ENCODE data around the gene KY.
A peak's percentile ranks its signal among the peaks of the same experiment; 100 is the strongest.

Gene KY

GRCh38 chr3:134608771-134609435 is 41.9 kb downstream of the KY start:
- H3K27ac Mint-ChIP-seq, result no peak overlapping the region
- H3K4me3 Mint-ChIP-seq, result no peak overlapping the region
- no peaks in the 10 kb centered on the region for H3K36me3 Mint-ChIP-seq (ENCODE audit: low read depth)
- no peaks in the 10 kb centered on the region for H3K4me1 Mint-ChIP-seq (ENCODE audit: low read depth)
- peaks cover 4% of the 10 kb centered on the region for H3K27me3 Mint-ChIP-seq
- no peaks in the 10 kb centered on the region for H3K9me3 Mint-ChIP-seq

DNA sequence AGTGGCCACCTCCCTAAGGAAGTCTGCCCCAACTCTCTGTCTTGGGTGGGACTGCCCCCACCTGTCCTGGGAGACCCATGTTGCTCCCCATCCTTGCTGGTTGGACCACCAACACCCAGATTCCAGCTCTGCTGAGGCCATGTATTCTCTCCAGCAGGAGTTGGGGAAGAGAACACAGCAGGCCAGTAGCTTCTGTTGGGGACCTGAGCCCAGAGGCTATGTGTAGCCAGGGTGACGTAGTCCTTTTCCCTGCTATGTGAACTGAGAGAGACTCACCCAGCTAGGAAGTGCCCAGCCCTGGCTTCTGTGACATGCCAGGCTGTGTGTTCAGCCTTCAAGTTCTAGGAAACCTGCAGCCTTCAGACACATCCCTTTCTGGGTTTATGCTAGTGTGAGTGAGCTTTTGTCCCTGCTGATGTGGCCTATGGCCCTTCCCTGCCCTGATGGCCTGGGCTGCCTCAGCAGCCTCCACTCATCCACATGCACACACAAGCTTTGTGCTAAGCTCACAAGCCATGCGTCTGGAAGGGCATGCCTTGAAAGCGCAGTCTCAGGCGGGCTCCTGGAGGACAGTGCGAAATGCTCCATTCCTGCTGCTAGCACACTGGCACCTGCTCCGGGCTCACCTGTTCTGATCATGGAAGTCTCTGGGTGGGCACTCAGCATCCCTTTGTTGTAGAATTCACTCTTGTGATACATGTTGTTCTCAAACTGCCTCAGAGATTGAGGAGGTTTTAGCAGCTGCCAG is 42.6 kb downstream of the KY start:
- Mint-ChIP-seq H3K27me3 (peaks cover 4% of the 10 kb centered on the region), H3K4me1 (ENCODE audit: low read depth) (no peaks in the 10 kb centered on the region), H3K36me3 (ENCODE audit: low read depth) (no peaks in the 10 kb centered on the region), H3K27ac (no peak overlapping the region), H3K9me3 (no peaks in the 10 kb centered on the region), H3K4me3 (no peak overlapping the region)

DNA sequence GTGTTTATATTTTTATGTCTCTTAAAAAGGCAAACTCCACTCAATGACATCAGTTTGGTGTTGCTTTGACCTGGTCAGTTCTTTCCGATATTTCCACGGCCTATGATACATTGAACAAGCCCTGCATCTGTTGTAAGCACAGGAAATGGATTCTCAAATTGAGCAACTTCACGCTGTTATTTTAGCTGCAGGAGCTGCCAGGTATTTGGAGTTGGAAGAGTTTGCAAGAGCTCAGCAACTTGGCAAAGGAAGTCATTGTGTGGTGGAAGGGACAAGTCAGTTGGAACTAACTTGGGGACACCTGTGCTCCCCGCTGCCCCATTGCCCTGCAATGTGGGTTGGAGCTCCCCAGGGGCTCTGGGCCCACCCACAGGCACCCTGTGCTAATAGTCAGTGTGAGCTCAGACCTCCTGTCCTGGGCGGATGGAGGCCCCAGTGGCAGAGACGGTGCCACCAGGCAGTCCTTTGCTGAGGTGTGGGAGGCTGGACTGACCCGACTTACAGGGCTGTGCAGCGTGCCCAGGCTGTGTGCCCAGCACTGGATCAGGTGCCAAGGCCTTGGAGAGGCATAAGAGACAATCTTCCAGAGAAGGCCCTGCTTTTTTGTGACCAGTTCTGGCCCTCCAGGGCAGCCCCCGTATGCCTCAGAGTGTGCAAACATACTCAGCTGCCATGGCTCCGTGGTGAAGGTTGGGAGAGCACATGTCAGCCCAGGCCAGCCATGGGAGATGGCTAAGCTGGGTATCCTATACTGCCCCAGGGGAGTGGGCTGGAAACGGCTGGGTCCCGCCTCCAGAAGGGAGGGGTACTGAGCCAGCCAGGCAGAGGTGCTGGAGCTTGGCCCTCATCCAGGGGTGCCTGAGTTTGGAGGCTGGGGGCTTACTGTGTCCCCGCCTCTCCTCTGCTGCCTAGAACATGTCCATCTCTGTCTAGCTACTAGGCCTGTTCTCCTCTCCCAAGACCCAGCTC is 43.5 kb downstream of the KY start:
- Mint-ChIP-seq H3K4me1 (ENCODE audit: low read depth) (no peaks in the 10 kb centered on the region), H3K27ac (no peak overlapping the region), H3K27me3 (peaks cover 4% of the 10 kb centered on the region), H3K9me3 (no peaks in the 10 kb centered on the region), H3K36me3 (ENCODE audit: low read depth) (no peaks in the 10 kb centered on the region), H3K4me3 (no peak overlapping the region)

DNA sequence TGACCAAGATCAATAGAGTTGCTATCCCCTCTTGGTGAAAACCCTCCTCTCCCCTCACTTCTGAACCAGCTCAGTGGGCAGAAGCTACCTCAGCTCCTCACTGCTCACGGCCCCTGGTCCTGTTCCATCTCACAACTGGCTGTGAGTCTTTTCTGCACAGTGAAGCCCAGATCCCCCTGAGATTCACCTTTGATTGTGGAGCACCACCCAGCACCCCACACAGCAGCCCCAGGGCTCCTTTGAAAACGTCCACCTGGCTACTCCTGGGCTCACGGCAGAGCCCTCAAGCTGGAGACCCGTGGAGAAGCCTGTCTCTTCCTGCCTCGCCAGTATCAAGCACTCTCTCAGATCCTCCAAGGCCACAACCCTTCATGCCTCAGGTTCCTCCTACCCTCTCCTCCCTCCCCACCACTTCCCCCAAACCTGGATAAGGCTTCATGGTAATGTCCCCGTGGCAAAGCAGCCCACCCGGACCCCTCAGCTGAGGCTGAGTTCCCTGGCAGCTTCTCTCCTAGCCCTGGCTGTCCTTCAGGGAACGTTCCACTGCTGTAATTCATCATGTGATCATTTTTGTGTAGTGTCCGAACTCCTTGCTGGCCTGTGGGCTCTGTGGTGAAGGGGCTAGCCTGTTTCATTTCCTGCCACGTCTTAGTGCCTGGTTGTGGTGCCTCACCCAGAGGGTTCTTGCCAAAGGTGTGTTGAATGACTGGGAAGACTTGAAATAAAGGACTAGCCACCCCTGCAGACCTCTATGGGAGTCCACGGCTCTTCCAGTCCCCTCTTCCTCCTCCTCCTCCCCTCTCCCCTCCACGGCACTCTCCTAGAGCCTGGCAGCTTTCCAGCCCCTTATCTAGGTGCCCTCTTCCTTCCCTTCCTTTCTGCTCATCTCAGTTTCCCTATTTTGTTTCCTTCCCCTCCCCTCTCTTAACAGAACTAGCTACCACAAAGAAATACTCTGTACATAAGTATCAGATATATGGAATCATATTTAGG is 44.5 kb downstream of the KY start:
- Mint-ChIP-seq H3K4me3 (no peak overlapping the region), H3K27me3 (peaks cover 4% of the 10 kb centered on the region), H3K4me1 (ENCODE audit: low read depth) (no peaks in the 10 kb centered on the region), H3K27ac (no peak overlapping the region), H3K36me3 (ENCODE audit: low read depth) (no peaks in the 10 kb centered on the region), H3K9me3 (no peaks in the 10 kb centered on the region)

DNA sequence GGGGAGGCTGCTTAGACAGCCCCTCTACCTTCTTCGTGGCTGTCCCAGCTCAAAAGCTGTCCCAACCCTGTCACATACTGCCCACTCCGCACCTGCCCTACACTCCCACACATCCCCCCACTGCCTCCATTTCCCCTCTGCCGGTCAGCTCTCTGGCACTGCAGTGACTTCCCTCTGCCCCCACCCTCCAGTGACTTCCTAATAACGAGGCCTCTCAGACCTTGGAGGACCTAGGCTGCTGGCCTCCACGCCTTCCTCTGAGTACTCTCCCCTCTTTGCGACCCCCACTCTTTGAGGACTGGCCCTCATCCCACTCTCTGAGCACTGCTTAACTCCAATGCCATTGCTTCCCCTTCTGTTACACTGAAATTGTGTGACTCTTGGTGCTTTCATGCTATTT is 45.3 kb downstream of the KY start:
- Mint-ChIP-seq H3K27me3 (peaks cover 4% of the 10 kb centered on the region), H3K4me3 (no peak overlapping the region), H3K36me3 (ENCODE audit: low read depth) (no peaks in the 10 kb centered on the region), H3K27ac (no peak overlapping the region), H3K4me1 (ENCODE audit: low read depth) (peaks cover 5% of the 10 kb centered on the region), H3K9me3 (no peaks in the 10 kb centered on the region)

GRCh38 chr3:134603956-134604355 is 46.9 kb downstream of the KY start:
- H3K4me1 Mint-ChIP-seq (ENCODE audit: low read depth), result peaks cover 8% of the 10 kb centered on the region
- H3K4me3 Mint-ChIP-seq, result no peak overlapping the region
- H3K27me3 Mint-ChIP-seq, result peaks cover 14% of the 10 kb centered on the region
- no peaks in the 10 kb centered on the region for H3K9me3 Mint-ChIP-seq
- no peak overlapping the region for H3K27ac Mint-ChIP-seq
- no peaks in the 10 kb centered on the region for H3K36me3 Mint-ChIP-seq (ENCODE audit: low read depth)

- H3K27me3 Mint-ChIP-seq, result peaks cover 14% of the 10 kb centered on the region
- H3K27ac Mint-ChIP-seq, result no peak overlapping the region
- H3K4me3 Mint-ChIP-seq, result no peak overlapping the region
- H3K9me3 Mint-ChIP-seq, result no peaks in the 10 kb centered on the region
- peaks cover 8% of the 10 kb centered on the region for H3K4me1 Mint-ChIP-seq (ENCODE audit: low read depth)
- H3K36me3 Mint-ChIP-seq (ENCODE audit: low read depth), result no peaks in the 10 kb centered on the region
Measured at GRCh38 chr3:134603480-134603879, 47.3 kb downstream of the KY start.

- peaks cover 14% of the 10 kb centered on the region for H3K27me3 Mint-ChIP-seq
- H3K4me1 Mint-ChIP-seq (ENCODE audit: low read depth), result peaks cover 8% of the 10 kb centered on the region
- H3K36me3 Mint-ChIP-seq (ENCODE audit: low read depth), result no peaks in the 10 kb centered on the region
- no peaks in the 10 kb centered on the region for H3K9me3 Mint-ChIP-seq
- H3K4me3 Mint-ChIP-seq, result no peak overlapping the region
- no peak overlapping the region for H3K27ac Mint-ChIP-seq
Measured at GRCh38 chr3:134602440-134602814, 48.4 kb downstream of the KY start.

GRCh38 chr3:134601539-134602439 is 49.0 kb downstream of the KY start:
- H3K36me3 Mint-ChIP-seq (ENCODE audit: low read depth), result no peaks in the 10 kb centered on the region
- H3K4me1 Mint-ChIP-seq (ENCODE audit: low read depth), result peaks cover 8% of the 10 kb centered on the region
- H3K9me3 Mint-ChIP-seq, result no peaks in the 10 kb centered on the region
- H3K4me3 Mint-ChIP-seq, result no peak overlapping the region
- peaks cover 14% of the 10 kb centered on the region for H3K27me3 Mint-ChIP-seq
- H3K27ac Mint-ChIP-seq, result no peak overlapping the region

- peaks cover 8% of the 10 kb centered on the region for H3K4me1 Mint-ChIP-seq (ENCODE audit: low read depth)
- H3K27ac Mint-ChIP-seq, result no peak overlapping the region
- H3K27me3 Mint-ChIP-seq, result peaks cover 12% of the 10 kb centered on the region
- H3K9me3 Mint-ChIP-seq, result no peaks in the 10 kb centered on the region
- H3K36me3 Mint-ChIP-seq (ENCODE audit: low read depth), result no peaks in the 10 kb centered on the region
- peak overlapping the region; percentile 33 for H3K4me3 Mint-ChIP-seq
Measured at GRCh38 chr3:134600685-134601463, 49.9 kb downstream of the KY start.

DNA sequence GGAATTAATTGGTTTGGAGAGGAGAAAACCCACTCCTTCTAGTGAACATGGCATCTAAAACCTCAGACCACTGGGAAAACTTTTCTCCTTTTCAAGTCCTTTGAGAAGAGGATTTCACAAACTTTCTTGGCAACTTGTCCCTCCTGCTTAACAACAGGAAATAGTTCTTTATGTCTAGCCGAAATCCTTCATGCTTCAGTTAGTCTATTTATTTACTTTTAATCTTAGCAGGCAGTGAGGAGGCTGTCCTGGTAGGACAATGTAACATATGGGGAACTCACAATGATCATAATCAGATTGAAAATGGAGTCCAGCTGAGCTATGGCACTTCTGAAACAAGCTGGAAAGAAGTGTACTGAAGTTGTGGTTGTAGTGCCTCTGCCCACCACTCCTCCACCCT is 50.6 kb downstream of the KY start:
- no peaks in the 10 kb centered on the region for H3K36me3 Mint-ChIP-seq (ENCODE audit: low read depth)
- H3K27ac Mint-ChIP-seq, result no peak overlapping the region
- H3K4me3 Mint-ChIP-seq, result no peak overlapping the region
- H3K27me3 Mint-ChIP-seq, result peaks cover 10% of the 10 kb centered on the region
- H3K9me3 Mint-ChIP-seq, result no peaks in the 10 kb centered on the region
- peaks cover 8% of the 10 kb centered on the region for H3K4me1 Mint-ChIP-seq (ENCODE audit: low read depth)

DNA sequence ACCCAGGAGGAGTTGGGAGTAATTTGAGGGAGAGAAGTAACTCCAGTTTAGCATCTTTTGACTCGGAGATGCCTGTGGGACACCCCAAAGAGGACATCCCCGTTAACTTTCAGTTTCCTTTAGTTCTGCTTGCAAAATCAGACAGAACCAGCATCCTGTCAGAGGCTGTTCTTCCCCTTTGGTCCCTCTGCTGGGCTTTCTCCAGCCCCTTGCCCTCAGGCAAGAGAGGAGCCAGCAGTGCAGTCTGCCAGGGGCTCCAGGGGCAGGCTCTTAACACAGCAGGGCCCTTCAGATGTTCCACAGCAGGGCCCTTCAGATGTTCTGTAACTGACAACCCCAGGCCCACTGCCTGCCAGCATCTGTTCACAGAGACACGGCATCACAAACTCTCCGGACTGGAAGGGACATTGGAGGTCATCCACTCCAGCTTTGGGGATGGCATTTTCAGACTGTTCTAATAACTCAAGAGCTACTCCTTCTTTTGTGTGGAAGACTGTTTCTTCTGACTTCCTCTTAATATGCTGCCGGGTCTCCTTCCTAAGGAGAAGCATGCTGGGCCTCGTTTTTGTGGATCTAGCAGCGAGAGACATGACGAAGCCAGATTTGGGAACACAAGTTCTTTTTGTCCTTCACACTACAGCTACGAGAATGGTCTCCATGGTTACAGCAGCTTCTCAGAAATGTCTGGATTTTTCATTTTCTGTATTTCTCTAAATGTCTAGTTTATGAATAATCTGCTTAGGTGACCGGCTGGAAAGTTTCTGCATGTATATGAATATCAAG is 51.9 kb downstream of the KY start:
- H3K4me1 Mint-ChIP-seq (ENCODE audit: low read depth), result peaks cover 8% of the 10 kb centered on the region
- no peaks in the 10 kb centered on the region for H3K9me3 Mint-ChIP-seq
- H3K27me3 Mint-ChIP-seq, result peaks cover 10% of the 10 kb centered on the region
- no peaks in the 10 kb centered on the region for H3K36me3 Mint-ChIP-seq (ENCODE audit: low read depth)
- H3K4me3 Mint-ChIP-seq, result no peak overlapping the region
- no peak overlapping the region for H3K27ac Mint-ChIP-seq
